ENCODE data around the gene MED12L. TPM values are rescaled to one million over a fixed set of nuclear protein-coding genes. Genes with fewer than 3 reads are reported as not detected.

Gene MED12L
- total and polyA plus RNA-seq, 9 of the 15 experiments (the other 6 are each of a cell fraction or from before 2014, with no cell fraction given): not detected

DNA sequence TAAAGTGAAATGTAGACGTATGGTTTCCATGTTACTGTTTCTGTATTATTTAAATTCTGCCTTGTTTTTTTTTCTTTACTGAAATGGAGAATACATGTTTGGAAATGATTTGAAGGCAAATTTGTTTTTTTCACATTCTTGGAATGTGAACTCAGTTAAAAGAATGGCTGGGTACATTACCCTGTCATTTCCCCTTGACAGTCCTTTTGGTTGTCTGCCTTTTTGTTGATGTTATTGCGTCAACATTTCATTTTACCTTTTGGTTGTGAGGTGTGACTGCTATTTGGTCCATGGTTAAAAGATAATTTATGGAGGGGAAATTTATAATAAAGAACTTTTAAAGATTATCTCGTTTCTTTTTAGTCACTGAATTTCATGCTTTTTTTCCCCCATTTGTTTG is 120.7 kb downstream of the MED12L start (continued):
- TF ChIP-seq PTTG1 (tag; IDR thresholded peaks at IDR 0.05; ENCODE audit: low read depth): no peak
- TF ChIP-seq SMARCA4 (IDR thresholded peaks at IDR 0.05): no peak

DNA sequence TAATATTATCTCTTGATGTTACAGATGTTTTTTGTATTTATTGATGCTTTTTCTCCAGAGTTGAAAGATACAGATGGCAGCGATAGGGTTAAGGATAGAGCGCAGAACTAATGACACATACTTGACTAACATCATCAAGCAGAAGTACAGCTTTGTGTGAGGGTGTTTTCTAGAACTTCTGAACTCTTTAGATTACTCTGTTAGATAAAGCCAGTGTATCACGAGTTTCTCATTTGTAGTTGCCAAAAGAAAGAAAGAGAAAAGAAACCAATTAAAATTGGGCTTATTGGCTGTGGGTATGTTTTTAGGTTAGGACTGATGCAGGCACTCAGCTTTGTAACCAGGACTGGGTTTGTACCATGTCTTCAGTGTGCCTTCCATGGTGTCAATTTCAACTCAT is 124.2 kb downstream of the MED12L start:
- DNase-seq (ENCODE audit: extremely low read depth in 1 of 4, low spot score in 3 of 4) (no peak), FAIRE-seq (no peak), ATAC-seq (no peak)
- Histone ChIP-seq H3K4me2 (ENCODE audit: insufficient read depth, low read length) (no peak overlapping the region), H3K9me1 (ENCODE audit: control insufficient read depth, insufficient read depth, low read length) (no peaks in the 10 kb centered on the region), H3K36me3 (ENCODE audit: control insufficient read depth, insufficient read depth, low read length) (no peaks in the 10 kb centered on the region), H3K4me3 (no peak overlapping the region), H4K20me1 (replicated peaks; ENCODE audit: control insufficient read depth, insufficient read depth, low read length) (no peaks in the 10 kb centered on the region), H3K4me1 (replicated peaks in 1 of 2; ENCODE audit: control insufficient read depth in 2 of 2, insufficient read depth in 2 of 2, low read length in 2 of 2) (no peaks in the 10 kb centered on the region), H3K27ac (ENCODE audit: extremely low read depth, low read depth, low read length) (no peak overlapping the region), H3K79me2 (ENCODE audit: control insufficient read depth, insufficient read depth, low read length) (no peaks in the 10 kb centered on the region), H3K9ac (ENCODE audit: insufficient read depth in 1 of 2, low read depth in 2 of 2, low read length in 2 of 2) (no peak overlapping the region), H3K9me3 (replicated peaks; ENCODE audit: control insufficient read depth, insufficient read depth, low read depth, low read length) (no peaks in the 10 kb centered on the region), H3K27me3 (ENCODE audit: control insufficient read depth in 2 of 2, insufficient read depth in 2 of 2, low read length in 2 of 2) (no peaks in the 10 kb centered on the region; a peak in 1 of 5 replicates), H2AFZ (ENCODE audit: low read depth, low read length) (no peak overlapping the region)
- BruUV-seq (replicated peaks): no TSS peak
- 0% methylated on average over 3 of the region's 3 CpGs for WGBS (ENCODE audit: insufficient coverage, low coverage, missing lambda C conversion rate)
- intact Hi-C loops (cut with micrococcal nuclease) (no loop called here), in situ Hi-C loops (cut with MboI) (no loop called here)
- TF ChIP-seq PURB (CRISPR knock-in tag; IDR thresholded peaks at IDR 0.05; ENCODE audit: low read depth) (no peak), SOX6 (IDR thresholded peaks at IDR 0.05) (no peak), ZNF282 (CRISPR knock-in tag; IDR thresholded peaks at IDR 0.05) (no peak), FOXA1 (IDR thresholded peaks at IDR 0.05; ENCODE audit: borderline replicate concordance) (no peak), PCBP2 (IDR thresholded peaks at IDR 0.05; ENCODE audit: low read depth, low read length, poor library complexity, severe bottlenecking) (no peak)
- ChIA-PET CTCF (ENCODE audit: low intra/inter-chr PET ratio) (no interaction called here), POLR2A (interaction anchor here (0.7 kb wide), 1 partner anchor 10 kb away, joined by 3 read pairs; no protein-coding TSS in a partner anchor)

Measured in K562 (cell line).